GM18519 (cell line): Measurements from ENCODE around the gene GIT2.
"Not testable (repeated sequence)": the region's sequence is repeated elsewhere in the genome, so short reads cannot be mapped to it uniquely, and the experiment has no call there.

Source experiments
- ATAC-seq: cut with Tn5 transposase; IDR thresholded peaks from one replicate; pipeline ENCODE4 v1.9.1; 2021; ENCODE audit warnings: mild to moderate bottlenecking, moderate library complexity; ENCODE audit not compliant: unreplicated experiment, low FRiP score

The GIT2 gene

DNA sequence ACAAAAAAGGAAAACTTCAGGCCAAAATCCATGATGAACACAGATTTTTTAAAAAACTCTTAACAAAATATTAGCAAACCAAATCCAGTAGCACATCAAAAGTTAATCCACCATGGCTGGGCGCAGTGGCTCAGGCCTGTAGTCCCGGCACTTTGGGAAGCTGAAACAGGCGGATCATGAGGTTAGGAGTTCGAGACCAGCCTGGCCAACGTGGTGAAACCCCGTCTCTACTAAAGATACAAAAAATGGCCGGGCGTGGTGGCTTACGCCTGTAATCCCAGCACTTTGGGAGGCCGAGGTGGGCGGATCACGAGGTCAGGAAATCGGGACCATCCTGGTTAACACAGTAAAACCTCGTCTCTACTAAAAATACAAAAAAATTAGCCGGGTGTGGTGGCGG is 9.9 kb downstream of the GIT2 start:
- not testable (repeated sequence) for ATAC-seq

DNA sequence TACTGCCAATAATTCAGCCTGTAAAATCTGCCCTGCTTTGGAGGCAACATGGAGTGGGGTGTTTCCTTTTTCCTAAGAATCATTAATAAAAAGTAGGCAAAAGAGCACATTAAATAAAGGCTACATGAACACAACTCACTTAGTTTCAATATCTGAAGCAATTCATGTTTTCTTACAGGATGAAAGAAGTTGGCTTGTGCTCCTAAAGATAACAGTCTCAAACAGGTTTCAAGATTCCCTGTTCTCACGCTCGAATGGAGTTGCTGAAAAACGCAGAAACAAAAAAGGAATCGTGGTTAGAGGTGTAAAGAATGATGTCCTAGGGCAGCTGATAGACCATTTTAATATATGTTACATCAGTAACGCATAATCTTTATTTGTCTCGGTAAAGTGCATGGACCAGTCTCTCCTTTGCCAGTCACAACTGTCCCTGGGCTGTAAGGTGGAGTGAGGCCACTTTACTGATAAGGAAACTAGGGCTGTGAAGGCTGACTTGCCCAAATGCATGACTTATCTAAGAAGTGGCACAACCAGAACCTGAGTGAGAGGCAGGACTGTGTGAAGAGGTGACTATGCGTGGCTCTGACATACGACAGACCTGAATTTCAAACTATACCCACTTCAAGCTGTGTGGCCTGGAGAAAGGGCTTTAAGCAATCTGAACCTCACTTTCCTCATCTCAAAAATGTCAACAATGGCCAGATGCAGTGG is 12.6 kb downstream of the GIT2 start:
- no peak for ATAC-seq

DNA sequence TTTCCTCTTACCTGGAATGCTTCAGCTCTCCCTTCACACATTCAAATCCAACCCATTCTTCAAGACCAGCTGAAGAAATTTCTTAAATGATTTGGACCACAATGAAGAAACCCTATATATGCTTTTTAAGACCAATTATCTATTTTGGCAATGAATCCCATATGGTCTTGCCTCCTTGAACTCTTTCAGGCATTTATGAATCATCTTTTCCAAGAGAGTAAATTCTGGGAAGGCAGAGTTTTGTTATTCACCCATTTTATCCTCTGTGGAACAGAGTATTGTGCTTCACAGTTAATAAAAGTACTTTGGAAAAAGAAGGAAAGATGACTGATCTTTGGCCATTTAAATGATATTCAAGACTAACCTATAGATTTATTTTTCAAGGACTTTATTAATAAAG is 14.0 kb downstream of the GIT2 start:
- no peak for ATAC-seq

DNA sequence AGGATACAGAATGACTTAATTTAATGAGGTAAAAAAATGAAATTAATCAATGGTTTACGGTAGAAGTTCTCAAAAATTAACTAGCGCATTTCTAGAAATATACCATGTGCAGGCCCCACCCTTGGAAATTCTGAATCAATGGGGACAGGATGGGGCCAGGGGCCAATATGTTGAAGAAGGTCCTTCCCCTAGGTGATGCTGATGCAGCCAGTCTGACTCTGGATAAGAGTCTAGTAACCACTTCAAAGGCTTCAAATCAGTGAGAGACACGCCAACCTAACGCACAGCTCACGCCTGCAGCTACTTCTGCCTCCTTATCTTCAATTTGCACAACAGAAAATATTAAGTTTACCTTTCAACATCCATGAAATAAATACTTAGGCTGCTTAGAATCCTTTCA is 14.9 kb downstream of the GIT2 start:
- ATAC-seq = no peak

DNA sequence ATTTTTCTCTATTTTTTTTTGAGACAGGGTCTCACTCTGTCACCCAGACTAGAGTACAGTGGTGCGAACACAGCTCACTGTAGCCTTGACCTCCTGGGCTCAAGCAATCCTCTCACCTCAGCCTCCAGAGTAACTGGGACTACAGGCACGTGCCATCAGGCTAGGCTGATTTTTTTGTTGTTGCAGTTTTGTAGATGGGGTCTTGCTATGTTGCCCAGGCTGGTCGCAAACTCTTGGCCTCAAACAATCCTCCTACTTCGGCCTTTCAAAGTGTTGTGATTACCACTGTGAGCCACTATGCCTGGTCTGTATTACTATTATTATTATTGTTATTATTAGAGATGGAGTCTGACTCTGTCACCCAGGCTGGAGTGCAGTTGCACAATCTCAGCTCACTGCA is 23.3 kb downstream of the GIT2 start:
- ATAC-seq = no peak

DNA sequence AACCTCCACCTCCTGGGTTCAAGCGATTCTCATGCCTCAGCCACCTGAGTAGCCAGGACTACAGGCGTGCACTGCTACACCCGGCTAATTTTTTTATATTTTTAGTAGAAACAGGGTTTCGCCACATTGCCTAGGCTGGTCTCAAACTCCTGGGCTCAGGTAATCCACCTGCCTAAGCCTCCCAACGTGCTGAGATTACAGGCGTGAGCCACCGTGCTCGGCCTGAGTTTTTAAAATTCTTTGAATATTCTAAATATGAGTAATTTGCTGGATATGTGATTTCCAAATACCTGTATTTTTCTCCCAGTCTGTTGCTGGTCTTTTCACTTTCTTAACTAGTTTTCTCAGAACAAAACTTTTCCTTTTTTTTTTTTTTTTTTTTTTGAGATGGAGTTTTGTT is 27.4 kb downstream of the GIT2 start:
- no peak for ATAC-seq

DNA sequence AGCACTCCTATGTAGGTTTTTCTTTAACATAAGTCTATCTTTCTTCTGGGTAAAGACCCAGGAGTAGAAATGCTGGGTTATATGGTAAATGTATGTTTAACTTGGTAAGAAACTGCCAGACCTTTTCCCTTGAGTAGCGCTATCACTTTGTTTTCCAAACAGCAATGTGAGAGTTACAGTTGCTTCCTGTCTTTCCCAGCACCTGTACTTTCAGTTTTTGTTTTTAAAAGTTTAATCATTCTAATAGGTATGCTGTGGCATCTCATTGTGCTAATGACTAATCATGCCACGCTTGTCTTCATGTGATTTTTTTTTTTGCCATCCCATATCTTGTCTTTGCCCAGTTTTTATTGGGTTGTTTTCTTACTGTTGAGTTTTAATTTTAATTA is 28.1 kb downstream of the GIT2 start:
- no peak for ATAC-seq

DNA sequence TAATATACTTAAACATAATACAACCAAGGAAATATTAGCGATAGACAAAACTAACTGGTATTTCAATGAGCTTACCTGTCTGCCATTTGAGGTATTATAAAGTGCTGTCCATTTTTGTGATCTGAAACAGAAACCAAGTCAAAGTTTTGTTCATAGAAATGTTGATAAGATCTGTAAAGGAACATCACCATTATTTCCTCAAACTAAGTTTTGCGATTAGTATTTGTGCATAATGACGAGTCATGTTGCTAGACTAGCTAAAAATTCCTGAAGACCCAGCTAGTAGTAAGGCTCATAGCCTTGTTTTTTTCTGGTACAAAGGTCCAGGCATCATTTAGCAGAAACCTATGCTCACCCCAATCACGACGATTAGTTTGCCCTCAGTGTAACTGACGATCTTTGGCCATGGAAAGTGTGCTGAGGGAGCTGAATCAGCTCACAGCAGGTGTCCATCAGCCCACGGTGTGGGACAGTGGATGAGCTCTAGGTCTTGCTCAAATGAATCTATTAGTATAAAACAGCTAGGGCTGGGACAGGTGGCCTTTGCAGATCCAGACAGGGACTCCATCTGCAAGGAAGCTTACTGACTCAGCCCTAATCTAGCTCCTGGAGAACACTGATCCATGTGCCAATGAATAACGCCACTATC is 28.7 kb downstream of the GIT2 start:
- ATAC-seq = no peak

DNA sequence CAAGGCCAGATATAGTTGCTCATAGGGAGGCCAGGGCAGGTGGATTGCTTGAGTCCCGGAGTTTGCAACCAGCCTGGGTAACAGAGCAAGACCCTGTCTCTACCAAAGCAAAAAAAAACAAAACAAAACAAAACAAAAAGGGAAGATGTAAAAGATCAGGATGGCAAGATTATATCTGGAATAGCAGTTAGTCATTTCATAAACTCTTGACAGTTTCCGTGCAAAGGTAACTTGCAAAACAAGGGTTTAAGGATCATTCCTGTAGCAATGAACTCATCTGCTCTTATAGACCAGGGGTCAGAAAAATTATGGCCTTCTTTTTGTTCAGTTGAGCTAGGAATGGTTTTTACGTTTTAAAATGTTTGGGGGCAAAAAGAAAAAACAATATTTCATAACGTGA is 29.6 kb downstream of the GIT2 start:
- no peak for ATAC-seq

DNA sequence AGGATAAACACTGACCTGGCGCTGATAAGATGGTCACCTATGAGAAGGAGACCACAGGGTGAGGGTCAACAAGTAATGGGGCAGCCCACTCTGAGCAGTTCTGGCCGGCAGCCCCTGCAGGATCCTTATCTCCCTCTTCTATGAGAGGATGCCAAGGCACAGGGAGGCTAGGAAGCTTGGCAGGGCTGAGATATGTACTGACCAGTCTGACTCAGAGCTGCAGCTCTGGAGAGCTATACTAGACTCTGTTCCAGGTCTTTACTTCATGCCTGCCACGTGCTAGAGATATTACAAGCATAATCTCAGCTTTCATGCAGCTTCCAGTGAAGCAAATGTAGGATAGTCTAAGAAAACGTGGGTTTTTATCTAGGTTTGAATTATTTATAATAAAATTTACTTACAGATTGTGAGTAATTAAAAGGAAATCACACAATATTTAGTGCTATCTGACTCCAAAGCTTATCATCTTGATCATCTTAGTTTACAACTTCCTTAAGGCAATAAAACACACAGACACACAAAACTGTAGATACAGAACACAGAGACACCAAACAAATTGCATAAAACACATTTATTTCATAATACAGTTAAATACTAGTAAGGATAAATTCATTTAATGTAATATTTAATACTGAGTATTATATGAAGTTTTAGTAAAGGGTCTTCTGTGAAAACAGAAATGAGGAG is 32.3 kb downstream of the GIT2 start:
- no peak for ATAC-seq

DNA sequence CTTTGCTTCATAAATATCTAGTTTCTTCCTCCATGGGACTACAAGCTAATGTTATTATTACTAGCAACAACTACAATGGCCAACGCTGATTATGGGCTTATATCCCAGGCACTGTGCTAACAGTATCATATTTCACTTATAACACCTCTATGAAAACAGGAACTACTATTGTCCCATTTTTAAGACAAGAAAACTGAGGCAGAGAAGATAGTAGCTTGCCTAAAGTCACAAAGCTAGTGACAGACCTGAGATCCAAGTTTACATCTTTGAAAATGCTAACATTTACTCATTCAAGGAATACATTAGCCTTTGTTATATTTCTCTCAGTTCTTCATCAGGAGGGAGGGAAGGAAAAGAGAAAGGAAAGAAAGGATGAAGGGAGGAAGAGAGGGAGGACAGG is 32.8 kb downstream of the GIT2 start:
- ATAC-seq = no peak

DNA sequence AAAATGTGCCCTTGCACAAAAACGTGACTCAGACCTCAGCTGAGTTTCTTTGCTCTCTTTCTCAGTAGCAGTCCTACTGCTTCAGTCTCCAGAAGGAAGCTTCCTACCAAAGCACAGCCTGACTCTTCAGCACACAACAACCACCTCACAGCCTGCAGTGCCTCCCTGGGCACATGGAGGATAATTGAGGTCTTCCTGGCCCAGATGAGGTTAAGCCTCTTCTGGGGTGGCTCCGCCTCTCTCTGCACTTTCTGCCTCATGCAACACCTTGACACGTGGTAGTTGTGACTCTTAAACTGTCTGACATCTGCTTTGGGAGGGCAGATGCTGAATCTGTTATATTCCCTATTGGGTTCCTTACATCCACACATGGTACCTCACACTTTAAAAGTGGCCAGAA is 33.8 kb downstream of the GIT2 start:
- ATAC-seq = no peak

DNA sequence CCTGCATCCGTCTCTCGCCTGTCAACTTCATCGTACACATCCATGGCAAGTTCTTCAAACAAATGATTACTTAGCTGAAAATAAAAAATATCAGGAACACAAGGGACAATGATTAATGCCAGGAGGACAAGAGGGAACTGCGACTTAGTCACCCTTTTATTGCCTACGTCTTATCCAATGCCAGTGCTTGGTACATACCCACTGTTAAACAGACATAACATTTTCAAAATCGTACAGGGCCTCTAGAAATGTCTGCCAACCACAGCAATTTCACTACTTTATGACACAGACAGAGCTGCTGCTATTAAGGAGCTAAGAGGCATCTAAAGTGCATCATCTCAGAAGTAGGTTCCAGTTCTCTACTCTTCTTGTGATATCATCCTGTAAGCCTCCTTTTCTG is 34.6 kb downstream of the GIT2 start:
- ATAC-seq = no peak

DNA sequence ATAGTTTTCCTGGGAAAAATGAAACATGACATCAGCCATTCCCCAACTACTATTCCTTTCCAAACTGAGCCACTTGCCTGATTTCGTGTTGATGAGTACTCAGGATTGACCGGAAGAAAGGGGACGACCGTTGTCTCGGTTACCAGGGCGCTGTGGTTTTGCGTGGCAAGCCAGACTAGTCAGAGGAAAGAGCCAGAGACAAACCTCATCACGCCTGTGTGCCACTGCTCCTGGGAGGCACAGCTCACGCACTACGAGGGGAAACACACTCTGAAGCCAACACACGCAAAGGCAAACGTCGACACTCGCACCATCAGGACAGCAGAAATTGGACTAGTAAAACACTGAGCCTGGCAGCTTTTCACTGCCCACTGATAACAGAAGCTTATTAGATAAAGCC is 35.0 kb downstream of the GIT2 start:
- ATAC-seq = no peak

DNA sequence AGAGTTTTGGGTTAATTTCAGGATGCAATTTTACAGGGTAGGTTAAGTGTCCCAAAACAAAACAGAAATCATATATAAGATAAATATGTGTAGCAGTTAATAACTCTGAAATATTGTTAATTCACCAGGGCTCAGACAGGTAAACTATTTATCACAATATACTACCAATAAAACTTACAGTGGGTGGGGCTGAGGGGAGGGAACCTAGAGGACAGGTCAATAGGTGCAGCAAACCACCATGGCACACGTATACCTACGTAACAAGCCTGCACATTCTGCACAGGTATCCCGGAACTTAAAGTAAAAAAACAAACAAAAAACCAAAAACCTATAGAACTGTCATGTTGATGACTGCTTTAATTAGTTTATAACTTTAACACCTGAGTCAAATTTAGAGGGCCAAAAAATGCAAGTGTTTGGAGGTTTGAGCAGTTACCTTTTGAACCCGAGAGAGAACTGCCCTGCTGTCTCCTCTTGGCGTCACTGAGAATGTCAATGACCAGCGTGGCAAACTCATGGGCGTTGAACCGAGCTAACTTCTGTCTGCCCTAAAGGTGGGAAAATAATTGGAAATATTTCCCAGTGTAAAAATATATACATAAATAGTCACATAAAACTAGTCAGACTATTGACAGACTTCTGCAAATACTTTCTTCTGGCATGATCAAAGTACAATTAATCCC is 36.6 kb downstream of the GIT2 start:
- no peak for ATAC-seq

DNA sequence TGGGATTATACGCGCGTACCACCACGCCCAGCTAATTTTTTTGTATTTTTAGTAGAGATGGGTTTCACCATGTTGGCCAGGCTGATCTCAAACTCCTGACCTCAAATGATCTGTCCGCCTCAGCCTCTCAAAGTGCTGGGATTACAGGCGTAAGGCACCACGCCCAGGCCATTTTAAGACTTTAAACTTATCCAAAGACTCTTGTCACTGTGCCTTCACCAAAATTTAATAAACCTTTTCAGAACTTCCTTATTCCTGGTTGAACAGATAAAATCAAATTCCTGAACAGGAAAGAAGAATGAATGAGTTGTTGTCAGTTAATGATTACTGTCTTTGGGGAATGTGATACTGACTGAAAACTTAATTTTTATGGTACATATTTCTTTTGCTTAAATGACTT is 37.8 kb downstream of the GIT2 start:
- no peak for ATAC-seq

DNA sequence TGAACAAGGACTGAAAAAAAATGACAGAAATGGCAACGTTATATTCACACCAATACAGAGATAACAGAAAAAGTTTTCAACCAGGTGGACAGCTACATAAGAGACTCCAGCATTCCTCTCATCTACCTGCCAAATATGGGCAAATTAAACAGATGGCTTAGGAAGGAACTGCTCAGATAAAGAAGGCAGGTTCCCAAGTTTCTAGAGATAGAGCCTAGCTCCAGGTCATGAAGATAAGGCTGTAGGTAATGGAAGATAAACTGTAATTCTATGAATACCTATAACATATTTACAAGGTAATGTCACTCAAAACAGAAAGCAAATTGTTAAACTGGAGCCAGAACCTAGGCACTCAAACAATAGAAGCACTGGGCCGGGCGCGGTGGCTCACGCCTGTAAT is 42.5 kb downstream of the GIT2 start:
- ATAC-seq = no peak

DNA sequence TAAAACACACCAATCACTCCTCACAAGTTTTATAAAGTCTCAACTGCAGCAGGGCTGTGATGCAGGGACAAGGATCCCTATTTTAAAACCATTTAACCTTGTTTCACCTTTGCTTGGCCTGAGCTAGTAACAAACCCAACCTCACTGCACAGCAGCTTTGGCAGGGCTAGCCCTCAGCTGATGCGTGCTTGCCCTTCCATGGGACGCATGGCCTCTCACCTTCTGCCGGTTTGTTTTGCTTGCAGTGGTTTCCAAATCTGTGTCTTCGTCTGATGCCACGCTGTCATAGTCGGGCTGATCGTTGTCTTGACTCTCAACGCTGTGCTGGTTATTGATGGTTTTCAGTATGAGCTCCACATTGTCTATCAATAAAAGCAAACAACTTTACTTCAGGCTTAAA is 43.3 kb downstream of the GIT2 start:
- no peak for ATAC-seq

DNA sequence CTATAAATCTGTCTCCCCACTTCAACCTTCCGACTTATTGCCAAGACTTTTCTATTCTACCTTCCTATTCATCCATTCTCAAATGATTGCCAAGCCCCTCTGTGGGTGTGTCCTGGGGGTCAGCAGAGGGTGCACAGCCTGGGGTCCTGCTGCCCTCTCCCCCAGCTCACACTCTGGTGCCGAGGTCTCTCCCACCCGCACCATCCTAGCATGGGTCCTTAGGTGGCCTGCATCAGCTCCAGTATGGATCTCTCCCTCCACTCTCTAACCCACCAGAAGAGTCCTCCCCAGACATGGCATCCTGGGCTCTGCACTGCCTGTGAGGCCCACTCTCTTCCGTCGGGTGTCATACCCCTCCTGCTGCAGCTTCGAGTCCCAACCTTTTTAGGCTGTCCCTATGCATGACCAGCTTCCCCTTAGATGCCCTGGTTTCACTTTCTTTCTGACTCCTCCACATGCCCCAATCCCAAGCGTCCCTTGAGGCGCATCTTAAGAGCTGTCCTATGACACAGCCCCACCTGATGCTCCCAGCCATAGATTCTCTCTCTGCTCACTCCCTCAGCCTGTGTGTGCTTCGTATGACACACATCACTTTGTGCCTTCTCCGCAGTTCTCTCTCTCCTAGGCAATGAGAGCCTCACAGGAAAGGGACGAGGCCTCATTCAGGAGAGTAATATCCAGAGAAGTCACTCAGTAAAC is 43.9 kb downstream of the GIT2 start:
- no peak for ATAC-seq

DNA sequence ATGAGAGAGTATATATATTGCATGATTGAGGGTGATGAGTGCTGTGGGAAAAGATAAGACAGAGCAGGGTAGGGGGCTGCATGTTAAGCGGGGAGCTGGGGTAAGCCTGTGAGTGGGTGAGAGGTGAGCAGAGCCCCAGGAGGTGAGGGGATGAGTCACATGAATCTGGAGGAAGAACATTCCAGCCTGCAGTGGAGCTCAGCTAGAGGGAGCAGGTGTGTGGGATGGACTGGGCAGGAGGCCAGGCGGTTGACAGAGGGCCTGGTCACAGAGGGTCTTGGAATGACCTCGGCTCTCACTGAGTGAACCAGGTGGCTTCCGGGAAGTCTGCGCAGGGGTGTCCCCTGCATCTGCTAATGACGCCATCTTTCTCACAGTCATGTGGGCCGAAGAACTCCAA is 44.4 kb downstream of the GIT2 start:
- ATAC-seq = no peak

DNA sequence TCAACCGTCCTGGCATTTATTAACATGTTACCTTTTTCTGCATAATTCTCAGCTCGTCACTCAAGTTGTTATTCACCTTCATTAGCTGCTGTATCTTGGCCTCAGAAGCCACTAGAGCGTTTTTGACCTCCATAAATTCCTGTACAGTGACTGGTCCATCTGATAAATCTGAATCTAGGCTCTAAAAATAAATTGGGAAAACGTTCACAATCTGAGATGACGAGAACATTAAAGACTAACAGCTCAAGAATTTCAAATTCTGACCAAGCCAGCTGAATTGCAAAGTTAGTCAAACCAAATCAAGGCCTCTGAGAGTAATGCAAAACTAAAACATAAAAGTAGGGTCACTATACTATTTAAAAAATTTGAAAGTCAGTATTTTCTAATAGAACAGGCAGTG is 45.0 kb downstream of the GIT2 start:
- no peak for ATAC-seq
